ES-I3 (cell line): ENCODE data around the gene ONECUT2.

ENCODE experiments used
- H3K36me3 ChIP-seq: 2 replicates; pipeline ENCODE4 v1.6.1; 2013; ENCODE audit warnings: mild to moderate bottlenecking, low read length, control low read depth, moderate library complexity; ENCODE audit not compliant: insufficient read depth
- H3K4me1 ChIP-seq: 2 replicates; pipeline ENCODE4 v1.6.1; 2013; ENCODE audit warnings: mild to moderate bottlenecking, control low read depth, low read length; ENCODE audit not compliant: insufficient read depth
- H3K9ac ChIP-seq: 2 replicates; pipeline ENCODE4 v1.6.1; 2013; ENCODE audit warnings: low read depth, mild to moderate bottlenecking, low read length, moderate library complexity
- H3K9me3 ChIP-seq: 2 replicates; pipeline ENCODE4 v1.6.1; 2013; ENCODE audit warnings: mild to moderate bottlenecking, low read length, moderate library complexity; ENCODE audit not compliant: control insufficient read depth, insufficient read depth

ONECUT2 gene

GRCh38 chr18:57445488-57446319 lies 10.5 kb downstream of the ONECUT2 start:
- 0 out of 2 replicates have a peak, but pooled peaks cover 3% of the 10 kb centered on the region for H3K4me1 ChIP-seq
- no peaks in the 10 kb centered on the region for H3K36me3 ChIP-seq
- no peaks in the 10 kb centered on the region for H3K9me3 ChIP-seq
- H3K9ac ChIP-seq = no peak overlapping the region

GRCh38 chr18:57446322-57446721 lies 11.1 kb downstream of the ONECUT2 start:
- no peak overlapping the region for H3K9ac ChIP-seq
- H3K4me1 ChIP-seq = 0 out of 2 replicates have a peak, but pooled peaks cover 3% of the 10 kb centered on the region
- no peaks in the 10 kb centered on the region for H3K9me3 ChIP-seq
- H3K36me3 ChIP-seq = no peaks in the 10 kb centered on the region

- Histone ChIP-seq H3K4me1 (0 out of 2 replicates have a peak, but pooled peaks cover 3% of the 10 kb centered on the region), H3K36me3 (no peaks in the 10 kb centered on the region), H3K9me3 (no peaks in the 10 kb centered on the region), H3K9ac (no peak overlapping the region)
These were observed 12.0 kb downstream of the ONECUT2 start for GRCh38 chr18:57447154-57447621.

- H3K4me1 ChIP-seq = no peaks in the 10 kb centered on the region
- no peaks in the 10 kb centered on the region; the same call in 1 of the 2 replicates for H3K9me3 ChIP-seq
These were observed 20.5 kb downstream of the ONECUT2 start for GRCh38 chr18:57455576-57456129.

GRCh38 chr18:57461652-57462269 lies 26.6 kb downstream of the ONECUT2 start:
- H3K4me1 ChIP-seq = no peaks in the 10 kb centered on the region
- no peaks in the 10 kb centered on the region for H3K36me3 ChIP-seq
- no peaks in the 10 kb centered on the region for H3K9me3 ChIP-seq
- H3K9ac ChIP-seq = no peak overlapping the region

More at GRCh38 chr18:57455576-57456129, 20.5 kb downstream of the ONECUT2 start:
- Histone ChIP-seq H3K9ac (no peak overlapping the region), H3K36me3 (no peaks in the 10 kb centered on the region)

- Histone ChIP-seq H3K36me3 (no peaks in the 10 kb centered on the region), H3K9me3 (no peaks in the 10 kb centered on the region), H3K4me1 (no peaks in the 10 kb centered on the region), H3K9ac (no peak overlapping the region)
These were observed 31.1 kb downstream of the ONECUT2 start for GRCh38 chr18:57466307-57466706.

GRCh38 chr18:57466745-57467409 lies 31.7 kb downstream of the ONECUT2 start:
- Histone ChIP-seq H3K36me3 (no peaks in the 10 kb centered on the region), H3K4me1 (no peaks in the 10 kb centered on the region), H3K9me3 (no peaks in the 10 kb centered on the region), H3K9ac (no peak overlapping the region)

- Histone ChIP-seq H3K4me1 (no peaks in the 10 kb centered on the region), H3K36me3 (no peaks in the 10 kb centered on the region), H3K9ac (no peak overlapping the region), H3K9me3 (no peaks in the 10 kb centered on the region)
These were observed 34.7 kb downstream of the ONECUT2 start for GRCh38 chr18:57469884-57470283.

- Histone ChIP-seq H3K9me3 (no peaks in the 10 kb centered on the region), H3K4me1 (no peaks in the 10 kb centered on the region), H3K36me3 (no peaks in the 10 kb centered on the region), H3K9ac (no peak overlapping the region)
These were observed 40.2 kb downstream of the ONECUT2 start for GRCh38 chr18:57475408-57475807.

- no peak overlapping the region for H3K9ac ChIP-seq
- no peaks in the 10 kb centered on the region for H3K36me3 ChIP-seq
- H3K9me3 ChIP-seq = no peaks in the 10 kb centered on the region
- peaks cover 2% of the 10 kb centered on the region; the same call in 1 of the 2 replicates for H3K4me1 ChIP-seq
These were observed 40.7 kb downstream of the ONECUT2 start for GRCh38 chr18:57475903-57476302.

- Histone ChIP-seq H3K9me3 (no peaks in the 10 kb centered on the region), H3K4me1 (peaks cover 4% of the 10 kb centered on the region; the same call in 1 of the 2 replicates), H3K36me3 (no peaks in the 10 kb centered on the region), H3K9ac (no peak overlapping the region)
These were observed 45.6 kb downstream of the ONECUT2 start for GRCh38 chr18:57480733-57481132.

- Histone ChIP-seq H3K4me1 (no peaks in the 10 kb centered on the region), H3K9ac (no peak overlapping the region), H3K9me3 (no peaks in the 10 kb centered on the region), H3K36me3 (no peaks in the 10 kb centered on the region)
These were observed 62.5 kb downstream of the ONECUT2 start for GRCh38 chr18:57497372-57498294.

- Histone ChIP-seq H3K4me1 (no peaks in the 10 kb centered on the region), H3K9ac (no peak overlapping the region), H3K36me3 (no peaks in the 10 kb centered on the region), H3K9me3 (no peaks in the 10 kb centered on the region; the same call in 1 of the 2 replicates)
These were observed 63.6 kb downstream of the ONECUT2 start for GRCh38 chr18:57498682-57499256.
